HG03457 (cell line): ENCODE results near the gene NHLRC2.

Source experiments
- ATAC-seq: cut with Tn5 transposase; IDR thresholded peaks from one replicate; pipeline ENCODE4 v1.9.1; 2021; ENCODE audit warnings: moderate number of reproducible peaks; ENCODE audit not compliant: unreplicated experiment

NHLRC2 gene

DNA sequence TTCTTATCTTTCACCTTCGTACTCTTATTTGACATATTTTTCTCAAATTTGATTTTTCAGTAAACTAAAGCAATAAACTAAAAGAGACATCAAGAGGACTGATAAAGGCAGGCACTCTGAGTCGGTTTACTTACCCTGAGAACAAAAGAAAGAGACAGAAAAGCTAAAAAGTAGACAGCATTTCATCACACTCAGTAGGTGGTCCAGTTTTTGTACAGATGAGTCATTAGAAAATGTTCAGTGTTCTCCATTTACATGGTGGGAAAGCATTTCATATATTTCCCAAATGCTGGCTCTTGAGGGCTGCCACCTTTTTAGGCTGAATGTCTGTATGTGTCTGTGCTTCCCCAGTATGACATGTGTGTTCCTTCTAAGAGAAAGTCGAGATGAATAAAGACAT, 52.7 kb downstream of the NHLRC2 start:
- no peak for ATAC-seq

DNA sequence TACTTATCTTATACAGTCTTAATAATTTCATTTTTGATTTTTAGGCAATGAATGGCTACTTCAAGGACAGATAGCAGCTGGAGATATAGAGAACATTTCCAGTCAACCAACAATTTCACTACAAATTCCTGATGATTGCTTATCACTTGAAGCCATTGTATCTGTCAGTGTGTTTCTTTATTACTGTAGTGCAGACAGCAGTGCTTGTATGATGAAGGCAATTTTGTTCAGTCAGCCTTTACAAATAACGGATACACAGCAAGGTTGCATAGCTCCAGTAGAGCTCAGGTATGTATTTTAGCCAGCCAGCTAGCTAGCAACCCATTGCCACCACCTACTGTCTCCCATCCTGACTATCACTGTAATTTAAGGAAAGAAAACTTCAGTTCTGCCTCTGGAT, 53.8 kb downstream of the NHLRC2 start:
- ATAC-seq, result no peak

DNA sequence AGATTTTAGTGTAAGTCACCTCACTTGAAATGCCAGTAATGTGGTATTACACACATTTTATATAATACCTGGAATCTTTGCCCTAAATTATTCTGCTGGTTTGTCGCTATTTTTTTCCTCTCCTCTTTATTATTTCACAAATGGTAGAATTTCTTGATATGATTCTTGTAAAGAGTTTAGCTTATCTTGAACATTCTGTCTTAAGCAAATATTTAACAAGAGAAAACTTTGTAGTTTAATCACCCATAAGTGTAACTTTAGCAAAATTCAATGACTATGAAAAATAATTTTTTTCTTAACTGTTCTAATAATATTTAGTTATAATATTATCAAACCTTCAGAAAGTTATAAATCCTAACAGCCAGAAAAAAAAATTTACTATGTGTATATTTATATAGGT, 56.7 kb downstream of the NHLRC2 start:
- no peak for ATAC-seq

DNA sequence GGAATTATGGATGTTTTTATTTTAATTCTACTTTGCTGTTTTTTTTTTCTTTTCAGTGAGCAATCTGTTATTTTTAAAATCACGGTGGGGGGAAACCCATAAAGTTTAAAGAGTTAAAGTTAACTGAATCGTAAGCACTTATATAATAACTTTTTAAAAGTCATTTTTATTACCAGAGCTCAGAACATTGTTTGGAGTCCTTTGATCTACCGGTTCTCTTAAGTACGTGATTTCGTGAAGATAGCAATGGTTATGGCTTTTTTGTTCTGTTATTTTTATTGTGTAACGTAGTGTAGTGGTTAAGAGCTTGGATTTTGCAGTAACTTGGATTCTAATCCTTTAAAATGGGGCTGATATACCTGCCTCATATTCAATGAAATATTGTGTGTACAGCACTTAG, 57.4 kb downstream of the NHLRC2 start:
- no peak for ATAC-seq

DNA sequence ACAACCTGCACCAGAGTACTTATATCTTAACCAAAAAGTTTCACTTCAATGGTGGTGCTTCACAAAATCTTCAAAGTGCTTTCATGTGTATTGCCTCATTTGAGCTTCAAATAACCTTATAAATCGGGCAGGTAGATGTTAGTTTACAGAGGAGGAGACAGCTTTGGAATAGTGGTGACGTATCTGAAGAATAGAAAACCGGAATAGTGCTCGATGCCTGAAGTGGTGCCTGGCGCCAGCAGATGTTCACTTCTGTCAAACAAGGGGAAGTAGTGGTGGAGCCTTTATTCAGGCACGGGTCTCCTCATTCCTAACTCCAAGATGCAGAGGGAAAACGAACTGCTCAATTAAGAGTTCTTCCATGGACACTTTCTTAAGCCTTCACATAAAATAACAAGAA, 58.1 kb downstream of the NHLRC2 start:
- no peak for ATAC-seq

DNA sequence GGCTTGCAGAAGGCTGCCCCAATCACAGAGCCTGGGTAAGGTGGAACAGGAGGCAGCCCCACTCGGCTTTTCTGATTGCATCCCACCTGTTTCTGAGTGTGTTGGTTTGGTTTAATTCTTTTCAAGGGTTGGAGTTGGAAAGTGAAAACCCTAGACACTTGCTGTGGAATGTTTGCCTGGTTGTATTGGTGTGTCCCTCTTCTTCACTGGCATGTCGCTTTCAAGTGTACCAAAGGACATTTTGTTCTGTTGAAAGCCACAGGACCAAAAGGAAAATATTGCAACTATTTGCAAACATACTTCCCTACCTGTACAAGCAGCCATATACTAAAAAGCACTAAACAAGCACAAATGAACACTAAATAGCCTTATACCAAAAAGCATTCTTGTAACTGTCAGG, 60.5 kb downstream of the NHLRC2 start:
- ATAC-seq, result no peak

DNA sequence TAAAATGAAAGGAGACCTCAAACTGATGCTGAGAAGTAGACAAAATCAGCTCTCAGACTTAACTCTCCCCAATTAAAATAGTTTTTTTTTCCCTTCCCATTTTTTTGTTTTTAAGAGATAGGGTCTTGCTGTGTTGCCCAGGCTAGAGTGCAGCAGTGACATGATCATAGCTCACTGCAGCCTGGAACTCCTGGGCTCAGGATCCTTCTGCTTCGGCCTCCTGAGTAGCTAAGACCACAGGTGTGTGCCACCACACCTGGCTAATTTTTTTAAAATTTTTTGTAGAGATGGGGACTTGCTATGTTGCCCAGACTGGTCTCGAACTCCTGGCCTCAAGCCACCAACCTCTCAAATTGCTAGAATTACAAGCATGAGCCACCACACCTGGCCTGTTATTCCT, 61.1 kb downstream of the NHLRC2 start:
- ATAC-seq, result no peak

DNA sequence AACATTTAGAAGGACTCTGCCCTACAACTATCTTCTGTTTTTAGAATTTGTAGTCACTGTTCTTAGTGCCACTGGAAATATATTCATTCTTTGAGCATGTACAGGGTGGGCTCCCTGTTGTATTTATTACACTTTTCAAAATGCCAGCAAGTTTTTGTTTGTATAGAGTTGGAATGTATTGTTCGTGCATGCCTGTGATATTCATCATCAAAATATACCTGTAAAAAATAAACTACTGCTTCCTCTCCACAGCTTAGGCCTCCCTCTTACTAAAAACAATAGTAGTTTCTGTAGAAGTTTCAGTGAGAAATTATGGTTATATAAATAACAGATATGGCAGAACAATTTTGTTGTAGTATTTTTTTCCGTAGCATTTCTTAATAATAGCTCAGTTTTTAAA, 61.6 kb downstream of the NHLRC2 start:
- ATAC-seq, result no peak

DNA sequence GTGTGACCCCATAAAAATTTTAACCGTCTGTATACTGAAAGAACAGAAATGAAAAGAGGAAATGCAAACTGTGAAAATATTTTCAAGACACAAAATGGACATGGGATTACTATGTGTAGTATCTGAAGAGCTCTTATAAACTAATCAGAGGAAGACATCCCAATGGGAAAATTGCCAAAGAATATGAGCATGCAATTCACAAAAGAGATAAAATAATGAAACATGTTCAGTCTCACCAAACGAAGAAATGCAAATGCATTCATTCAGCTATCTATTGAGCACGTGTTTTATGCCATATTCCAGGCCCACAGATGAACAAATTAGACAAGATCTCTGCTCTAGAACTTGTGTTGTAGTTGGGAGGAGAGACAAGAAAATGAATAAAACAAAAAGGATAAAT, 63.2 kb downstream of the NHLRC2 start:
- ATAC-seq, result no peak

DNA sequence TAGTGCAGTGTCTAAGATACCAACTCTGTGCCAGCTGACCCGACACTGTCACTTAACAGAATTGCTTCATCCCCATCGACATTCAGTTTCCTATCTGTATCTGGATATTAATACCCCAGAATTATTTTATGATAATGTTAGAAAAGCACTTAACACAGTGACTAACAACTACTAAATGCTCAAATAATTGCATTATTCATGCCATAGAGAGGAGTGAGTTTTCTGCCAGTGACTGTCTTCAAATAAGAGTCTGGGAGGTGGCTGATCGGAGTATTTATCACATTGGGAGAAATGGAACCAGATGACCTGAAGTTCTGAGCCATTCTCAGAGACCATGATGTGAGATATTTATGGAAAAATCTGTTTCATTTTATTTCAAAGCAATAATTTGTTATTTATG, 65.7 kb downstream of the NHLRC2 start:
- ATAC-seq, result no peak

DNA sequence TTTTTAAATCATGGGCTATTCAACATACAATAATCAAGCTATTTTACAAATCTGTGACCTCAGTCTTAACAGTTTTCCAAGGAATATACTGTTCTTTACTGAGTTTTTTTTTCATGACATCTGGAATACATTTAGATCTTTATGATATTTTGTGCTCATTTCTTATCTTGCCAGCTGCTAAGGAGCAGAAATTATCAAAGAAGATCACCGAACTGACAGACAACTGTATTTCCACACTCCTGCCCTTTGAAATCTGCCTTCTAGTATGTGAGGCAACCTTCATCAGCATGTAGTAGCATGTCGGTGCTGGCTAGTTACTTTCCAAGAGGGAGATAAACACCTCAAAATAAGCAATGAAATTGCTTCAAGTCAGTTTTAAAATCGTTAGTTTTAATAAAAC, 66.4 kb downstream of the NHLRC2 start:
- no peak for ATAC-seq

DNA sequence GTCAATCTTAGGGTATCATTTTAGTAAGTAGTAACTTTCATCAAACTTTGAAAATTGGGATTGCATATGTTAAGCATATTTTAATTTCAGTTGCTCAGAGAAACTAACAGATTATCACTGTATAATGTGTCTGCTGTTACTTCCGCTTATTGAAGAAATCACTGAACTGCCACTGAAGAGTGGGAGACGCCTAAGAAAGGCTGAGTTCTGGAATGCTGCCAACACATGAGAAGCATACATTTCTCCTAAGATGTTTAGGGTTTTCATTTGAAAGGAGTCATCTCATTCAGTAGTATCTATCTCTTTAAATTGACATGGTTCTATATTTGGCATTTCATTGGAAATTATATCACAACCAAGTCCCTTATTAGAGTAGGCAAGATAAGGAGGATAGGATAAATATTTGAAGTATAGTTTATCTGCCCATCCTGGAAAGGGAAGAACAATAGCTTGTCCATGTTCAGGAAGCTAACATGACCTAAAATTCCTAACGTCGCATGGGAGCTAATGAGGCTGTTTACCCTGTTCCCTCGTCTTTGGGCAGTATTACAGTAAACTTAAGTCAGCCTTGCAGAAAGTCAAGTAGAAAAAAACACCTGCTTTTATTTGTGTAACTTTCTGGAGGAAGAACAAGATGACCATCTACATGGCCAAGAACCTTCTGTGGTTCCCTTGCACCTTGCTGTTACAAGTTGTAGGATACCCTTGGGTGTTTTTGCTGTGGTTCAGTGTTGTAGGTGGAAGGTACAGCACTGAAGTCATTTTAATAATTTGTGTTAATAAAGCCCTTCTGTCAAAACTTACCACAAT, 67.3 kb downstream of the NHLRC2 start:
- no peak for ATAC-seq

DNA sequence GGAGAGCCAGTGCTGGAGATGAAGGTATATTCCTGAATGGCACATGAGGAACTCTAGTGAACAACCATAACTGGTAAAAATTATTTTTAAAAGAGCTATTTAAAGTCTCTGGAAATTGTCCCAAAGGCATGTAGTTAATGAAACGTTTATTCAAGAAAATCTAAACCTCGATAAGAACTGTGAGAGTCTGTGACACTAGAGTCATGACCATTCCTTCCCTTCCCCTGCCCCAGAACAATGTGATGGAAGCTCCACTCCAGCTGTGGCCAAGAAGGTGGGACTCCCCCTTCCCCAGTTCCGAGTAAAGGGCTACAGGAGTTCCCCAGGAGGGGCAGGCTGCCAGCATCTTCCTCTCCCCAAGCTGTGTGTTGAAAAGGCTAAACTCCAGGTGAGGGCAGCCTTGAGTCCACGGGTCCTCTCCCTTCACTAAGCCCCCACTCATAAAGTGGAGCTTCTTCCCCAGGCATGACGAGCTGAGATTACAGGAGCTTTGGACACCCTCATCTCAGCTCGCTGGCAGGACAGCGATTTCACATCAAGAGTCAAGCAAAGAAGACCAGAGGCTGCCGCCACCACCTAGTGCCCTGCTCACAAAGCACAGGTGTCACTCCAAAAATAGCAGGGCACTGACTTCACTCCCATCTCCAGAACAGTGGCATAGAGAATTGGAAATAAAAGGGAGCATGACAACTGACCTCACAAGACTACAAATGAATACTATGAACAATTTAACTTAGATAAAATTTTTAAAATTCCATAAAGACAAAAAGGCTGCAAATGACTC, 68.5 kb downstream of the NHLRC2 start:
- ATAC-seq, result no peak

DNA sequence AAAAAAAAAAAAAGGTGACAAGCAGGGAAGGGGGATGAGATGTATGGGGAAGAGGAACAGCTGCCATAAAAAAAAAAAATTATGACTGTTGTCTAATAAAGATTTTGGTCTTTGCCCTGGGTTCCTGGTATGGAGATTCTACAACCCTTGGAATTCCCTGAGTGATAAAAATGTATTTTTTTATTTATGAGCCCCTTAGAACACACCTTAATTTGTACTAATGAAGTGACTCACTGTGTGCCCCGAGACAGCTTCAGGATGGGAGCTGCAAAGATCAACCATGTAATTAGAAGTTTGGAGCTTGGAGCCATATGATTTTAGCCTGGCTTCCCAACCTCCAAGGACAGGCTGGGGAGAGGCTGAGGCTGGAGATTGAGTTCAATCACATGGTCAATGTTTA, 69.7 kb downstream of the NHLRC2 start:
- ATAC-seq, result no peak

DNA sequence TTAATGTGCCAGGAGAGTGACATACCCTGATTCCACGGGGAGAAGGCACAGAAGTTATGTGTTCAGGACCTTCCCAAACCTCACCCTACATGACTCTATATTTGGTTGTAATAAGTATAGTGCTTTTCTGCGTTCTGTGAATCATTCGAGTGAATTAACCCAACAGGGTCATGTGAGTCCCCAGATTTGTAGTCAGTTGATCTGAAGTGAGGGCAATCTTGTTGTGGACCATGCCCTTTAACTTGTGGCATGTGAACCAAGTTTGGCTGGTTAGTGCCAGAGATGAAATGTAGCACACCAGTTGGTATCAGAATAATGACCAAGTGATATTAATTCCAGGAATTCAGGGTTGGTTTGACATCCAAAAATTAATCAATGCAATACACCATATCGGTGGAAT, 70.2 kb downstream of the NHLRC2 start:
- ATAC-seq, result no peak

DNA sequence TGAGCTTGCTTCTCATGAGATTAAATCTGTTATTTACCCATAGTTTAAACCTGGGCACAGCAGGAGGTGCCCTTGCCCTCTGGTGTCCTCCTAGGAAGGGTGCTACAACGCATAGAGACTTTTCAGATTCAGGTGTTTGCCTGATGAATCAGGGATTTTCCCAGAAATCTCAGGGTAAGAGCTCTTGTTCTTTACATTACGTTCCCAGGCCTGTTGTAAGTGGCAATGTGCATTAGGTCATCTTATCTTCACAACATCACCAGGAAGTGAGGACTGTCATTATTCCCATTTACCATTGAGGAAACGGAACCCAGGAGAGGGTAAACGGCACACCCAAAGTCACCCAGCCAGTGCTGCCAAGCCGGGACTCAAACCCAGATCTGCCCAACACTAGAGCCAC, 73.0 kb downstream of the NHLRC2 start:
- ATAC-seq, result no peak

DNA sequence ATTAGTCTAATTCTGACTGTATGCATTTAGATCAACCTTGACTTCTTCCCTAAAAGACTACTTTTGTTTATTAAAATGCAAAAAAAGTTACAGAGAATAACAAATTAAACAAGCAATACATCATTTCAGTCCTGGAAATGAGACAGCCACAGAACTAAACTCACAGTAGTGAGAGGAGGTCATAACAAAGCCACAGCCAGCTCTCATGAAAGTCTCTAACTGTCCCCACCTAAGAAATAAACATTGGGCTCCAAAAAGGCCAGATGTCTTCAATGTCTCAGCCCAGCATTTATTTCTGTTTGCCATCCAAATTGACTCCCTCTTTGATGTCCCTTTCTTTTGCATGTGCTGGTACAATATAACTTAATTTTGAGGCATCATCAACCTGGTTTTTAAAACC, 74.4 kb downstream of the NHLRC2 start:
- ATAC-seq, result no peak

DNA sequence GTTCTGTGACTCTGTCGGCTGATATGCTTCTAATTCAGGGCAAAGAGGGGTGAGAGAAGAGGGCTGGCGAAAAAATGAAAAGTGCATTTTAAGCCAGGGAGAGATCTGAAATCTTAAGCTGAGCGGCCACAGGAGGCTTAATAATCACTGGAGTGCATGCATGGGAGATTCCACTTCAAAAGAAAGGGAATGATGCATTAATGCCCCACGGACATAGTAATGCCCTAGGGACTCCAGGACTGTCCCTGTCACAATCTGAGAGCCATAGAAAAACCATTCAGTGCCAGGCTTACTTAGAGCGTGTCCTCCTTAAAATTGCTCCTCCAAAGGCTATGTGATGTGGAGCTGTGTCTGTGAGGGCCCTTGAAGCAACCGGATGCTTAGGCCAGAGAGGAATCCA, 75.1 kb downstream of the NHLRC2 start:
- ATAC-seq, result no peak

DNA sequence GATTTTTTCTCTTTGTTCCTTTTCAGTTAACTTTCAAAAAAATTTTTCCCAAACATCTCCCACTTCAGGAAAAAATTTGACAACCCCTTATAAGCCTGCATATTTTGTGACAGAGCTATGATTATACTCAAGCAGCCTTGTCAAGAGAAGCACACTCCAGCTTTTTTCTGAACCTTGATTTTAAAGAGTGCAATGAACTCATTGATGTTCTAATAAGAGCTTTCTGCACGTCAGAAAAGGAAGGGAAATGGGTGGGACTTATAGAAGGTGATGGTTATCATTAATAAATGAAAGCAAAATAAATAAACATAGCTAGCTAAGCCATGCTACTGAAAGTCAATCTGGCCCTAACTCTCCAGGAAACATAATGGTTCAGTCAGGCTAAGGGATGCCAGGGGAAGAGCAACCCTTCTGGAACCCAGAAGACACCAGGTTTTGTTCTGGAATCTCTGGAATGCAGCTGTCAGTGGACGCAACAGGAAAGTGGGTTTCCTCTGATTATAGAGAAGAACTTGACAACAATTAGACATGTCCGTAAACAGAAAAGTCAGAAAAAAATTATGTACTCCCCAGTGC, 76.1 kb downstream of the NHLRC2 start:
- ATAC-seq, result no peak

DNA sequence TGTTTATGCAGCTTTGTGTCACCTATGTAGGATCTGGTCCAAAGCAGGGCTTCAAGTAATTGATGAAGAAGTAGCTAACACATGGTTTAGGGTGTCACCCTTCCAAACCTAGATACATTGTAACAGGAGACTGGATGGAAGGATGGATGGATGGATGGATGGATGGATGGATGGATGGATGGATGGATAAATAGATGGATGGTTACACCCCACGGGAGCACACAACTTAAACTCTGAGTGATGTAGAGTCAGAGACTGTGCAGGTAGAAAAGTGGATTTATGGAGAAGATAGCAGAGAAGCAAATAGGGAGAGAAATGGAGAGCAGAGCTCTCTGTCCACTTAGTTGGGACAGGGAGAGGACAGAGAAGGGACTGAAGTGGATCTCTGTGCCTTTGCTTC, 78.4 kb downstream of the NHLRC2 start:
- no peak for ATAC-seq

DNA sequence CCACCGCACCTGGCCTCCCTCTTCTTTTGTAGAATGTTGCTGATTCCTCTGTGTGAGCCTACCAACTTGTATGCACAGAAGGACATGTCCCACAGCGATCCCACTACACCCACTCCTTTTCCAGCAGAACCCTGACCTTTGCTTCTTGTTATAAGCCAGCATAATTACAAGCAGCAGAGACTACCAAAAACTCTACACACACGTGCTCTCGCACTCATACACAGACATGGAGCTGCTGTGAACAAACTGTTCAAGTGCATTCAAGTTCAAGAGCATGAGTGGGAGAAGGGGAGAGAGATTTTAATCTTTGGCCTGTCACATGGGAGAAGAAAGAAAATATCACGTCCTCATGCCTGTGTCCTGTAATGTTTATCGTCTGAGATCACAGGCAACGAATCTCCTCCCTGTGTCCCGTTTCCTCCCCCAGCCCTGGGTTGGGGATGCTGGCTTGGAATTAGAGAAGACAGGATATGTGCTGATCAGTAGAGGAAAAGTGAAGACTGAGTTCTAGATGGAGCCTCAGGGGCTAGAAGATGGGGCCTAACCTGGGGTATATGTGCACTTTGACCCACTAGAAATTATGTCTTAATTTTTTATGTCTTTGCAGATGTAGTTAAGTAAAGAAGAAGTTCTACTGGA, 79.6 kb downstream of the NHLRC2 start:
- no peak for ATAC-seq

DNA sequence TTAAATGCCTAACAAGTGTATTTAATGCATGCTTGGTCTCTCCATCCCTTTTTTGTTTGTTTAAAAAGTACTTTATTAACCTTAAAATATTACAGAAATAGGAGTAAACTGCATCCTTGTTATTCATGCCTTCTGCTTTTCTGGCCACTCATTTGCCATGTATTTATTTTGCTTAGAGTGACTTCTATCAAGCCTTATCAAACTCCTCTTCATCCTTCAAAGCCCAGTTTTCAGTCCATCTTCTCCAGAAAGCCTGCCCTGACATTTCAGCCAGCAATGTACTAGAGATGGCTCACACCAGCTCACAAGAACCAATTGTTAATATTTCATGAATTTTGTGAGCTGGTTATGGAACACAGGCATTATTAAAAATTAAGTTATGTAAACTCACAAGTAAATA, 82.8 kb downstream of the NHLRC2 start:
- no peak for ATAC-seq
